Trophoblast cell (in vitro differentiated cells and primary cell): ENCODE results near the gene ZBTB7C.

Experiments
- DNase-seq, 2 donors: peaks; one replicate each; pipeline ENCODE4 v3.0.0-alpha.2; 2016
- H2AFZ ChIP-seq: 2 replicates; pipeline ENCODE4 v1.6.1; 2013; ENCODE audit warnings: low read length, moderate library complexity, mild to moderate bottlenecking; ENCODE audit not compliant: insufficient read depth, poor library complexity
- H2AK5ac ChIP-seq: 2 replicates; pipeline ENCODE4 v1.6.1; 2013; ENCODE audit warnings: mild to moderate bottlenecking, low read length
- H2BK120ac ChIP-seq: 2 replicates; pipeline ENCODE4 v1.6.1; 2013; ENCODE audit warnings: low read length, mild to moderate bottlenecking, moderate library complexity; ENCODE audit not compliant: insufficient read depth, poor library complexity
- H2BK12ac ChIP-seq: 2 replicates; pipeline ENCODE4 v1.6.1; 2013; ENCODE audit warnings: mild to moderate bottlenecking, low read length, moderate library complexity
- H2BK5ac ChIP-seq: 2 replicates; pipeline ENCODE4 v1.6.1; 2013; ENCODE audit warnings: low read length, low read depth, moderate library complexity, mild to moderate bottlenecking; ENCODE audit not compliant: poor library complexity
- H3K14ac ChIP-seq: 2 replicates; pipeline ENCODE4 v1.6.1; 2013; ENCODE audit warnings: mild to moderate bottlenecking, low read length
- H3K18ac ChIP-seq: 2 replicates; pipeline ENCODE4 v1.6.1; 2013; ENCODE audit warnings: mild to moderate bottlenecking, low read length
- H3K23ac ChIP-seq: 2 replicates; pipeline ENCODE4 v1.6.1; 2013; ENCODE audit warnings: low read length
- H3K27ac ChIP-seq: 2 replicates; pipeline ENCODE4 v1.5.1; 2013; ENCODE audit warnings: low read depth, mild to moderate bottlenecking, inconsistent platforms, low read length, moderate library complexity
- H3K27me3 ChIP-seq: 2 replicates; pipeline ENCODE4 v1.6.1; 2013; ENCODE audit warnings: inconsistent platforms, mild to moderate bottlenecking, low read length, moderate library complexity; ENCODE audit not compliant: insufficient read depth
- H3K36me3 ChIP-seq, 2 experiments: 1 replicate in 1 of 2; 2 replicates in 1 of 2; pipeline ENCODE4 v1.6.1; 2013; ENCODE audit warnings: low read length in 2 of 2, mild to moderate bottlenecking in 2 of 2, moderate library complexity in 1 of 2; ENCODE audit not compliant: insufficient read depth in 2 of 2, control insufficient read depth in 1 of 2
- H3K4ac ChIP-seq: 2 replicates; pipeline ENCODE4 v1.6.1; 2013; ENCODE audit warnings: low read depth, mild to moderate bottlenecking, low read length, moderate library complexity
- H3K4me1 ChIP-seq, 2 experiments: 1 replicate in 1 of 2; 2 replicates in 1 of 2; pipeline ENCODE4 v1.6.1; 2013; ENCODE audit warnings: low read length in 2 of 2, mild to moderate bottlenecking in 2 of 2, moderate library complexity in 1 of 2; ENCODE audit not compliant: insufficient read depth in 2 of 2, control insufficient read depth in 1 of 2
- H3K4me2 ChIP-seq: 2 replicates; pipeline ENCODE4 v1.6.1; 2013; ENCODE audit warnings: inconsistent platforms, mild to moderate bottlenecking, low read length, moderate library complexity
- H3K4me3 ChIP-seq: 2 replicates; pipeline ENCODE4 v1.5.1; 2013; ENCODE audit warnings: mild to moderate bottlenecking, low read depth, low read length, inconsistent platforms
- H3K79me1 ChIP-seq: one replicate; pipeline ENCODE4 v1.6.1; 2013; ENCODE audit warnings: low read length
- H3K79me2 ChIP-seq: 2 replicates; pipeline ENCODE4 v1.6.1; 2013; ENCODE audit warnings: low read length, mild to moderate bottlenecking; ENCODE audit not compliant: control insufficient read depth, insufficient read depth, poor library complexity
- H3K9ac ChIP-seq: 2 replicates; pipeline ENCODE4 v1.6.1; 2013; ENCODE audit warnings: mild to moderate bottlenecking, low read length
- H3K9me3 ChIP-seq: 2 replicates; pipeline ENCODE4 v1.6.1; 2013; ENCODE audit warnings: low read depth, mild to moderate bottlenecking, control low read depth, inconsistent platforms, low read length; ENCODE audit not compliant: insufficient read depth
- H4K12ac ChIP-seq: 2 replicates; pipeline ENCODE4 v1.6.1; 2013; ENCODE audit warnings: low read depth, mild to moderate bottlenecking, low read length, moderate library complexity
- H4K8ac ChIP-seq: 2 replicates; pipeline ENCODE4 v1.6.1; 2013; ENCODE audit warnings: low read depth, mild to moderate bottlenecking, low read length, moderate library complexity
- H4K91ac ChIP-seq: one replicate; pipeline ENCODE4 v1.6.1; 2013; ENCODE audit warnings: low read depth, mild to moderate bottlenecking, low read length, moderate library complexity
- WGBS: extraction: QIAGEN DNeasy Blood & Tissue Kit; methylation state at CpG from one replicate; pipeline ENCODE4 v1.1.7; 2013; ENCODE audit warnings: missing lambda C conversion rate; ENCODE audit not compliant: insufficient read length, insufficient coverage; ENCODE audit errors: extremely low coverage; 5-methylcytosine and 5-hydroxymethylcytosine counted together

Gene ZBTB7C

GRCh38 chr18:48336332-48336731 lies 72.9 kb downstream of the ZBTB7C start:
- Histone ChIP-seq H4K8ac (no peak overlapping the region), H2AK5ac (no peak overlapping the region)

GRCh38 chr18:48335829-48336228 lies 73.4 kb downstream of the ZBTB7C start:
- H2BK120ac ChIP-seq: no peak overlapping the region
- WGBS: no CpG with 5 or more reads among the region's 4 CpGs
- H2AK5ac ChIP-seq: no peak overlapping the region
- no peak overlapping the region for H3K9ac ChIP-seq
- no peaks in the 10 kb centered on the region for H3K9me3 ChIP-seq
- H4K8ac ChIP-seq: no peak overlapping the region
- no peak overlapping the region for H2BK12ac ChIP-seq
- no peak overlapping the region for H3K4ac ChIP-seq
- no peak overlapping the region for H3K18ac ChIP-seq
- no peak overlapping the region for H3K27ac ChIP-seq
- H4K12ac ChIP-seq: no peak overlapping the region
- H3K79me1 ChIP-seq: no peaks in the 10 kb centered on the region
- no peak overlapping the region for H3K4me2 ChIP-seq
- peaks cover 5 to 11% of the 10 kb centered on the region in 2 experiments for H3K4me1 ChIP-seq
- no peak overlapping the region for H3K14ac ChIP-seq
- H2AFZ ChIP-seq: no peak overlapping the region
- no peaks in the 10 kb centered on the region for H3K36me3 ChIP-seq
- DNase-seq: peak; percentile 70 to 80
- no peaks in the 10 kb centered on the region for H3K27me3 ChIP-seq
- H2BK5ac ChIP-seq: no peak overlapping the region
- H3K4me3 ChIP-seq: no peak overlapping the region
- no peaks in the 10 kb centered on the region for H3K79me2 ChIP-seq
- no peak overlapping the region for H3K23ac ChIP-seq
- no peak overlapping the region for H4K91ac ChIP-seq

More at GRCh38 chr18:48336332-48336731, 72.9 kb downstream of the ZBTB7C start:
- Histone ChIP-seq H3K79me1 (no peaks in the 10 kb centered on the region), H3K4me1 (peaks cover 5 to 11% of the 10 kb centered on the region in 2 experiments), H2BK12ac (no peak overlapping the region), H3K9ac (no peak overlapping the region), H3K14ac (no peak overlapping the region), H4K12ac (no peak overlapping the region), H4K91ac (no peak overlapping the region), H3K4me2 (no peak overlapping the region), H3K4ac (no peak overlapping the region), H2AFZ (no peak overlapping the region), H3K27ac (no peak overlapping the region), H3K4me3 (no peak overlapping the region), H2BK5ac (no peak overlapping the region), H3K36me3 (no peaks in the 10 kb centered on the region), H2BK120ac (no peak overlapping the region), H3K79me2 (no peaks in the 10 kb centered on the region), H3K27me3 (no peaks in the 10 kb centered on the region), H3K9me3 (no peaks in the 10 kb centered on the region), H3K23ac (no peak overlapping the region), H3K18ac (no peak overlapping the region)
- WGBS: no CpG with 5 or more reads among the region's 8 CpGs
- peak; percentile 46 to 60 for DNase-seq

DNA sequence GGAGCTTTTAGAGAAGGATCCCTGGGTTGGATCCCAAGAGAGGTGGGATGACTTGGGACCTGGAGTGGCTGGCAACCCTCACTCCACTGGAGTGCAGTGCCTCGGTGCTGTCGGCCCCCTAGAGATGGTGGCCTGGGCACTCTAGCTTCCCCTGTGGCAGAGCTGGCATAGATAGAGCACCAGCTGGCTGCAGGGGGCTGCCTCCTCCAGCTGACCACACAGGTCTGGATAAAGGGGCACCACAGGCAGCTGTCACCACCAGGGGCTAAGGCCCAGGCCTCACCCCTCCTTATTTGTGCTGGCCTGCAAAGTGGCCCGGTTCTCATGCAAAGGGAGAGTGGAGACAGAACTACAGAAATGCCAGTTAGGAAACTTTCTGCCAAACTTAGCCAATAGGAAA lies 74.3 kb downstream of the ZBTB7C start:
- Histone ChIP-seq H3K9ac (no peak overlapping the region), H2AK5ac (no peak overlapping the region), H3K9me3 (no peaks in the 10 kb centered on the region), H3K18ac (no peak overlapping the region), H2BK5ac (no peak overlapping the region), H2BK120ac (no peak overlapping the region), H3K36me3 (no peaks in the 10 kb centered on the region), H4K91ac (no peak overlapping the region), H3K79me1 (no peaks in the 10 kb centered on the region), H3K4me1 (peaks cover 5 to 11% of the 10 kb centered on the region in 2 experiments), H3K4me3 (no peak overlapping the region), H3K27ac (no peak overlapping the region), H3K79me2 (no peaks in the 10 kb centered on the region), H3K4me2 (no peak overlapping the region), H4K8ac (no peak overlapping the region), H2BK12ac (no peak overlapping the region), H3K23ac (no peak overlapping the region), H3K27me3 (no peaks in the 10 kb centered on the region), H3K14ac (no peak overlapping the region), H4K12ac (no peak overlapping the region), H2AFZ (no peak overlapping the region), H3K4ac (no peak overlapping the region)
- no CpG with 5 or more reads among the region's 3 CpGs for WGBS
- no peak for DNase-seq

DNA sequence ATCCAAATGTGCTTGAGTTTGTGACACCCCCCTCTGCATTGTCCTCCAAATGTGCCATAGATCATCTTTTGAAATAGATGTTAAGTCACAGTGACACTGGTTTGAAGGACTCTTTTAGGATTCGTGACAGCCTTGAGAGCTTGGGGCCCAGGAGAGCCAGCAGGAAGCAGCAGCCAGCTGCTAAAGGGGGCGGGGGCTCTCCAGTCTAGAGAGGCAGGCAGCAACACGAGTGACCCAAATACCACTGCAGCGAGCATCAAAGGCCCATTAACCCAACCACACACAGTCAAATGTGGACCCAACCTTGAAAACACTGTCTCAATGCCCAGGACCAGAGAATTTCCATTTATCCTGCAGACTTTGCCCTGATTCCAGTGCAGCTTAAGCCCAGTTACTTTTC lies 75.6 kb downstream of the ZBTB7C start:
- Histone ChIP-seq H3K9ac (no peak overlapping the region), H3K27me3 (no peaks in the 10 kb centered on the region), H3K23ac (no peak overlapping the region), H3K4me2 (no peak overlapping the region), H3K9me3 (no peaks in the 10 kb centered on the region), H3K27ac (no peak overlapping the region), H2AK5ac (no peak overlapping the region), H3K14ac (no peak overlapping the region), H2BK12ac (no peak overlapping the region), H4K8ac (no peak overlapping the region), H3K4ac (no peak overlapping the region), H3K4me3 (no peak overlapping the region), H2BK5ac (no peak overlapping the region), H3K79me1 (no peaks in the 10 kb centered on the region), H2BK120ac (no peak overlapping the region), H3K36me3 (no peaks in the 10 kb centered on the region), H3K79me2 (no peaks in the 10 kb centered on the region), H4K91ac (no peak overlapping the region), H2AFZ (no peak overlapping the region), H4K12ac (no peak overlapping the region), H3K18ac (no peak overlapping the region), H3K4me1 (peaks cover 5 to 11% of the 10 kb centered on the region in 2 experiments)
- WGBS: no CpG with 5 or more reads among the region's 4 CpGs
- DNase-seq: no peak
